AML-193 (cell line): ENCODE measurements around the gene ITGAD.

Experiments used
- DNase-seq, 2 experiments: peaks; one replicate each; lab custom pipeline; 2025; lab: John Stamatoyannopoulos, UW

The ITGAD gene

DNA sequence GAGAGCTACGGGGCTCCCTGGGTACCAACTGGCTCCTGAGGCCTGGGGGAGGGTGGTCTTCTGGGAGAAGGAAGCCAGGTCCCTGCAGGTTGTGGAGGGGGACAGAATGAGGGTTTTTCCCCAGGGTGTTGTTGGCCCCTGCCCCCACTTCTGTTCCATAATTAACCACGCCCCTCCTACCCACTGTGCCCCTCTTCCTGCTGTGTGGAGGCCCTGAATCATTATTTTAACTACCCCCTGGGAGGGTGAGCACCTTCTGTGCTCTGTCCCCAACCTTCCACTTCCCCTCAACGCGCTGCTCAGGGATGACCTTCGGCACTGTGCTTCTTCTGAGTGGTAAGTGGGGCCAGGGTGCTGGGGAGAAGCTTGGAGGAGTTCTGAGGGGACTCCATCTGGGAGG, at the start of gene ITGAD:
Gene ITGAD (plus strand): TSS at position 280 of the 400 bp plus-strand sequence. CDS start 26 bp downstream, at position 306.
- no peak for DNase-seq

GRCh38 chr16:31344712-31345111, 48.4 kb upstream of the ITGAD start:
- DNase-seq: peak in 1 of 2 experiments; percentile 8

DNA sequence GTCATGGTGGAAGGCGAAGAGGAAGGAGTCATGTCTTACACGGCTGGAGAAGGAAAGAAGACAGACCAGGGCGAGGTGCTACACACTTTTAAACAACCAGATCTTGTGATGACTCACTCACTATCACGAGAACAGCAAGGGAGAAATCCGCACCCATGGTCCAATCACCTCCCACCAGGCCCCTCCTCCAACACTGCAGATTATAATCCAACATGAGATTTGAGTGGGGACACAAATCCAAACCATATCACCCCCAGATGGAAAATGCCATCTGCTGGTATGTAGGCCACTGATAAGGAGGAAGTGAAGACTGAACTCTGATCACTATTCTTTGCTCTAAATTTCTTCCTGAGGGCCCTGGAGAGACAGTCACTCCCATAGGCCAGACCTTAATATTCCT, 45.7 kb upstream of the ITGAD start:
- no peak for DNase-seq

- peak; percentile 17 to 57 for DNase-seq
Observed at GRCh38 chr16:31348579-31348978, 44.6 kb upstream of the ITGAD start.

DNA sequence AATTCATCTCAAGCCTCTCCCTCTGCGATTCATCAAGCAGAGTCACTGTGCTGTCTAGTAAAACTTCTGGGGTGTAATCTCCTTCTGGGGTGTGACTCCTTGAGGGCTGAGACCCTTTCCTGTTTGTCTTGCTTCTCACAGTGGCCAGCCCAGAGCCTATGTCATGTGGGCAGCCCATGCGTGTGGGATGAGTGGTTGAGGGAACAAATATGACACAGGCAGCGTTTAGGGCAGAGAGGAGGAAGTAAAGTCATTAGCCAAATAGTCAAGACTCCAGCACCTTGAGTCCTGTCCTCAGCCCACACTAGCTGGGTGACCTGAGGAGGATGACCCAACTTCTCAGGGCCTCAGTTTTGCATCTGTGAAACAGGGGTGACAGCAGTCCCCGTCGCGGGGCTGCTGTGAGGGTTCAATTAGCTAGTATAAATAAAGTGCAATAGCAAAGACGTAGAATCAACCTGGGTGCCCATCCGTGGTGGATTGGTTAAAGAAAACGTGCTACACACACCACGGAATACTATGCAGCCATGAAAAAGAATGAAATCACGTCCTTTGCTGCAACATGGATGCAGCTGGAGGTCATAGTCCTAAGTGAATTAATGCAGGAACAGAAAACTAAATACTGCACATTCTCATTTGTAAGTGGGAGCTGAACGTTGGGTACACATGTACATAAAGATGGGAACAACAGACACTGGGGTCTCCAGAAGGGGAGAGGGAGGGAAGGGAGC, 42.7 kb upstream of the ITGAD start:
- peak; percentile 28 to 45 for DNase-seq

DNA sequence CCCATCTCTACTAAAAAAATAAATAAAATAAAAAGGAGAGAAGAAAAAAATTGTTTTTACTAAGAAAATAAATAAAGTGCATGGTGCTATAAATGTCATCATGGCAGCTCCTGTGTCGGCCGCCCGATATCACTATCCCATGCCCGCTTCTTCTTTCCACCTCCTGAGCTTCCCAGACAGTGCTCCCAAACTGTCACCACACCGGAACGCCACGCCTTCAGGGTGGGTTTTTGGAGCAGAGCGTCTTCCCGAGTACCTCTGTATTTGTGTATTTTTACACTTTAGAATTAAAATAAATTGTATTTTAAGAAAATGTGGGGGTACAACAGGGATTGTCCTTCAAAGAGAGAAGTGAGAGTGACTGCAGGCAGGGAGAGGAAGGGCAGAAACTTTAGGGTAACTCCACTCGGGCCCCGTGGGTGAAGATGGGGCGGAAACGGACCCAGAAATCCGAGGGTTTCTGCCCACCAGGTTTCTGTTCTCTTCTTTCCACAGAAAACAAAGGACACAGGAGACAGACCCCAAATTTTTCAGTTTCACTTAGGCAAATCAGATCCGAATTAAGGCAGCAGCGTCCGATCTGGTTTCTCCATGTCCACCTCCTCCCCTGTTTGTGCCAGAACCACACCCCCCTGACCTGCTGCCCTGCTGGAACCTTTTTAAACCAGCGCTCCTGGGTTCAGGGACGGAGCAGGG, 41.7 kb upstream of the ITGAD start:
- DNase-seq: no peak

DNA sequence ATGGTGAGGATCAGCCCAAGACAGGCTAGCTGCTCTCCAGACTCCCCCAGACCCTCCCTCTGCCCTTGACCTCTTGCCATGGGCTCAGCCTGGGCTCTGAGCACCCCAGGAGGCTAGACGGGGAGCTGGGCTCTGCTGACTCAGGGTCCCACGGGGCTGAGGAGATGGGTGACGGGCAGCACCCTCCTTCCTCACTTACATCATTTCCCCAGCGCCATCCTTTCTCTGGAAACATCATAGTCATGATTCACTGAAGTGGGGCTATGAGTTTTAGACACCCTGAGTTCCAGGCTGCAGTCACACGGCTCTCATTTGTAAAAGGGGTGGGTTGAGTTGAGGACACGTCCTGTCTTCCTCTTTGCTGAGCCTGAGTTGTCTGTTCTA, 41.2 kb upstream of the ITGAD start:
- DNase-seq: peak; percentile 44 to 55

DNA sequence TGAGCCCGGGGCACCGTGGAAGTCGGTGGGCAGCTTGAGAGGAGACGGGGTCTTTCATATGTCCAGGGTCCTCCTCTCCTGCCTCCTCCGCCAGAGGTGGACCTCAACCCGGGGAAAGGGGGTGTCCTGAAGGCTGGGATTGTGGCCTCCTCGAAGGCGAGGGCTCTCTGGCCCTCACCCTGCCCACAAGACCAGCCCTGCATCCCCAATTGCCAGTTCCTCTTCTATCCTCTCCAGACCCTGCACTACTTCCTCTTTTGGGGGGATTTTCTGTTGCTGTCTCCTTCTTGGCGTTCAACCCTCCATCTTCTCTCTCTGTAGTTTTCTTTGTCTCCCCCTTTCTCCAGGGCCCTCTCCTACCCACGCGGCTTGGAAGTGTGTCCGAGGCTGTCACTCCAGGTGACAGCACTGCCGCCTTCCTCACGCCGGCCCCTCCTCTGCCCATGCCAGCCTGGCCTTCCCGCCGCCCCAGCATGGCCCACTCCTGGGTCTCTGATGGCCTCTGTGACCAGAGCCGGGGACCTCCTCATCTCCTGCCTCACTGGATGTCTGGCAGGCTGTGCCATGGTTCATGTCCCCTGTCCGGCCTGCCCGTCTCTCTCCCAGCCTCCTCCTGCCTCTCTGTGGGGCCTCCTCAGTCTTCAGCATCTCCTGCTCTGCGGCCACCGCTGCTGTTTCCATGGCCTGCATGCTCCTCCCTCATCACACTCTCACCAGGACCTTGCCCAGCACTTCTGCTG, 40.6 kb upstream of the ITGAD start:
- peak; percentile 81 for DNase-seq

DNA sequence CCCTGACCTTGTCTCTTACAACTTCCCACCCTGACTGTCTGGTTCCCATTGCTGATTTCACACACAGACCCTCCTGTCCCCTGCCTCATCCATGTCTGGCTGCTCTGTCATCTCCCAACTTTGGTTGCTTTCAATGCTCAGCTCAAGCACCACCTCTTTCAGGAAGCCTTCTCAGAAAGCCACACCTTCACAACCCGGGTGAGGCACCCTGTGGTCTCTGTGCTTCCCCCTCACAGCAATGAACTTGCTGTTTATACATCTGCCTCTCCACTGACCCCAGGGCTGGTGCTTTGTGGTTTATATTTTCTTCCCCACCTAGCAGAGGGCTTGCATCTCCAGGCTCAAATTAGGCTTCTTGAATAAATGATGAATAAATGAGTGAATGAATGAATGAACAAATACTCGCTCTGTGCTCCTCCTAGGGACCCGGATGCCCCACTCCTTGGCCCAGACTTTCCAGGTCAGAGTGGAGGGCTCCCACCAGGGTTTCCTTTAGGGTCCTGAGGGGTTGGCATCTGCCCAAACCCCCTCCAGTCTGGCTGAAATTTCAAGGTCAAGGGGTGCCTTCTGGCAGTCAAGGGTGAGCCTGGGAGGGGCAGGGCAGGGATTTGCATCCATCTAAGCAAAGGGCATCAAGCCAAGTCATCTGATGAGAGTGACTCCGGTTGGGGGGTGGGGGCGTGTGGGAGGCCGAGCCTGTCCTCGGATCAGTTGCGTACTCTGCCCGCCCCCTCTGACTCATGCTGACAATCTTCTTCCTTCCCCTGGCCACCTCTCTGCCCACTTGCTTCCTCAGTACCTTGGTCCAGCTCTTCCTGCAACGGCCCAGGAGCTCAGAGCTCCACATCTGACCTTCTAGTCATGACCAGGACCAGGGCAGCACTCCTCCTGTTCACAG, 38.5 kb upstream of the ITGAD start, which contains the start of gene ITGAX:
Gene ITGAX (plus strand): TSS at position 783 of the 898 bp plus-strand sequence. CDS start 79 bp downstream, at position 862.
- DNase-seq: peak; percentile 71 to 80

DNA sequence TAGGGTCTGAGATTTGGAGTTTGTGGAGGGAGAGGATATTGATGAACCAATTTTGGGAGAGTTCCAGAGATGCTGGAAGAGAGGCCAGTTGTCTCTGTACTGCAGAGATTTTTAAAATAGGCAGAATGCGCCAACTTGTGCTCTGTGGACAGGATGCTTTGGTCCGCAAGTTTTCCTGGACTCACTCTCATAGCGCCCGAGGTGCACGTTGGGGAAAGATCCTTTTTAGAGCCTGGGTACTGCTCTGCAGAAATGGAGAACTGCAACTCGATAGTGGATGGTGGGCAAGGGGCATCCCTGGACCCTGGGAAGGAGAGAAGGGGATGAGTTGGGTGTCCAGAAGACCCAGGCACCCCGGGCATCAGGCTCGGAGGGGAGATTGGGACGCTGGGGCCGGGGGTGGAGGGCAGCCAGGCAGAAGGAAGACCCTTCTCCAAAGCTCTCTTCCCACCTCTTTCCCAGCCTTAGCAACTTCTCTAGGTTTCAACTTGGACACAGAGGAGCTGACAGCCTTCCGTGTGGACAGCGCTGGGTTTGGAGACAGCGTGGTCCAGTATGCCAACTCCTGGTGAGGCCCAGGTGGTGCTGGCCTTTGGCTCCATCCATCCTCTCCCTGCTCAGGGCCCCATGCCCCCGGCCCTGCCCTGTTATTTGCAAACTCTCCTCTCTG, 37.6 kb upstream of the ITGAD start:
- no peak for DNase-seq

- no peak for DNase-seq
Observed at GRCh38 chr16:31356566-31357323, 36.4 kb upstream of the ITGAD start.

- no peak for DNase-seq
Observed at GRCh38 chr16:31357324-31358109, 35.6 kb upstream of the ITGAD start.

DNA sequence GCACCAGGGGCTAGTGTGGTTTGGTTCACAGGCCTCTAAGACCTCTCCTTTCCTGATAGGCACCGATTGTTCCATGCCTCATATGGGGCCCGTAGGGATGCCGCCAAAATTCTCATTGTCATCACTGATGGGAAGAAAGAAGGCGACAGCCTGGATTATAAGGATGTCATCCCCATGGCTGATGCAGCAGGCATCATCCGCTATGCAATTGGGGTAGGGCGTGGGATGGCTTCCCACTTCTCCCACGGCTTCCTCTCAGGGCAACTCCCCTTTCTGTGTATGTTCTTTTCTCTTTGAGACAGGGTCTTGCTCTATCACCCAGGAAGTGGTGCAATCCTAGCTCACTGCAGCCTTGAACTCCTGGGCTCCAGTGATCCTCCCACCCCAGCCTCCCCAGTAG, 32.9 kb upstream of the ITGAD start:
- DNase-seq: peak; percentile 4 to 28

- DNase-seq: no peak
Observed at GRCh38 chr16:31361201-31362110, 31.7 kb upstream of the ITGAD start.

DNA sequence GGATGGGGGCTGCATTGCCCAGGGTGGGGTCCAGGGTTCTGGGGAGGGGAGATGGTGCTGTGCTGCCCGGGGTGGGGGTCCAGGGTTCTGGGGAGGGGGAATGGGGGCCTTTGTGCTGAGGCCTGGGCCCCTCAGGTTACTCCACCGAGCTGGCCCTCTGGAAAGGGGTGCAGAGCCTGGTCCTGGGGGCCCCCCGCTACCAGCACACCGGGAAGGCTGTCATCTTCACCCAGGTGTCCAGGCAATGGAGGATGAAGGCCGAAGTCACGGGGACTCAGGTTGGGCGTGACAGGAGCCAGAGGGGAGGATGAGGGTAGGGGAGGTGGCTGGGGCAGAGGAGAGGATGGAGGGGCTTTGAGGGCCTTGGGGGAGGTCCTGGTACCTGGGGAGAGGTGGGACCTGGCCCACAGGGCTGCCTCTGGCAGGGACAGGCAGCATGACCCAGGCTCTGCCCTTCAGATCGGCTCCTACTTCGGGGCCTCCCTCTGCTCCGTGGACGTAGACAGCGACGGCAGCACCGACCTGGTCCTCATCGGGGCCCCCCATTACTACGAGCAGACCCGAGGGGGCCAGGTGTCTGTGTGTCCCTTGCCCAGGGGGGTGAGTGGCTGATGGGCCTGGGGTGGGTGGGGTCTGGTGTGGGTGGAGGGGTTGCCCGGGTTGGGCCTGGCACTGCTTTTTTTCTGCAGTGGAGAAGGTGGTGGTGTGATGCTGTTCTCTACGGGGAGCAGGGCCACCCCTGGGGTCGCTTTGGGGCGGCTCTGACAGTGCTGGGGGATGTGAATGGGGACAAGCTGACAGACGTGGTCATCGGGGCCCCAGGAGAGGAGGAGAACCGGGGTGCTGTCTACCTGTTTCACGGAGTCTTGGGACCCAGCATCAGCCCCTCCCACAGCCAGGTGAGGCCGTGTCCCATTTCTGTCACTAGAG, 30.4 kb upstream of the ITGAD start:
- no peak for DNase-seq

DNA sequence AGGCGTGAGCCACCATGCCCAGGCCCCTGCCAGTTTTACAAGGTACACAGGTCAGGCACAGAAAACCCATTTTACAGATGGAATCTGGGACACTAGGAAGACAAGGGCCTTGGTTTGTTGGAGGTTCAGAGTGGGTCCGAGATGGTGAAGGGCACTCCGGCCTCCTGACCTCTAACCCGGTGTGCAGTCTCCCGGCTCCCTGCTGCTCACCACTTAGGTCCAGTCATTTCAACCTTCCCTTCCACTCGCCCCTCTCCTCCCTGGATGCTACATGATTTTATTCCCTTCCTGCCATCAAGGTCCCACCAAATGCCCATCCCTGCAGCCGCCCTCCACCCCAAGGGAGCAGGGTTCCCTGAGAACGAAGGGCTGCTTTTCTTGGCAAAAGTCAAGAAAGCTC, 29.4 kb upstream of the ITGAD start:
- DNase-seq: no peak

DNA sequence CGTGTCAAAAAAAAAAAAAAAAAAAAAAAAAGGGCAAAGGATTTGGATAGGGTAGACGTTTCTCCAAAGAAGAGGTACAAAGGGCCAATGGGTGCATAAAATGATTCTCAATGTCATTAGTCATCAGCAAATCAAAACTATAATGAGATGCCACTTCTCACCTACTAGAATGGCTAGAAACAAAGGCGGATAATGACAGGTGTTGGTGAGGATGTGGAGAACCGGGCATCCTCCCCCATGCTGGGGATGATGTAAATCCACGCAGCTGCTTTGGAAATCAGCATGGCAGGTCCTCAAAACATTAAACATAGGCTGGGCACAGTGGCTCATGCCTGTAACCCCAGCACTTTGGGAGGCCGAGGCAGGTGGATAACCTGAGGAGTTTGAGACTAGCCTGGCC, 28.7 kb upstream of the ITGAD start:
- DNase-seq: no peak
